ENCODE measurements around the gene MAML2.

GRCh38 chr11:96006037-96006436 lies 337.0 kb downstream of the MAML2 start:
- TF ChIP-seq CTCF (conservative IDR thresholded peaks at IDR 0.05) (no peak), EZH2 (IDR thresholded peaks at IDR 0.05; ENCODE audit: low read depth) (no peak)

Data from PC-9 (cell line).